Testis (tissue), 2 donors: ENCODE results near the gene TUSC7.

Source experiments
- POLR2A ChIP-seq: fragments of 450-650 bp; IDR thresholded peaks from one replicate; pipeline ENCODE4 v1.6.1; 2017; ENCODE audit warnings: antibody characterized with exemption, mild to moderate bottlenecking, moderate library complexity
- TF ChIP-seq, protein P1 (sequence below), 3 experiments: fragments of 450-650 bp in 2 of 3; fragments of 200-600 bp in 1 of 3; sonication (generic) in 1 of 3; IDR thresholded peaks; one replicate each; pipeline ENCODE4 v1.5.1; 2016 to 2019; ENCODE audit warnings: antibody characterized with exemption in 3 of 3, mild to moderate bottlenecking in 2 of 3, moderate library complexity in 1 of 3

DNA sequence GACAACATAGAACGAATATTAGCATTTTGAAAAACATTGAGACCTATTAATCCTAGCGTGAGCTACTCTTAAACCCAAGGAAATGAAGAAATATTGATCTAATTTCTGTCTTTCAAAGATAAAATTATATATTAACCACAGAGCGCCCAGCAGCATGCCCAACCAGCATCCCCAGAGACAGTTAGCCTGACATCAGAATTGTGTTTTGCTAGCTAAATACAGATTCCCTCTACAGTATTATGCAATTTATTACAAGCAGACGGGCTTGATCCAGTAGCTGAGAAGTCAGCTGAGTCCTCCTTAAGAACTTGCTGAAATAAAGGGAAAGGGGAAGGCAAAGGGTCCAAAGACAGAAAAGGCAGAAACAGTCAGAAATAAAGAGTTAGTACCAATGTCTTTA, 7.2 kb upstream of the TUSC7 start:
- TF ChIP-seq, protein P1, sequence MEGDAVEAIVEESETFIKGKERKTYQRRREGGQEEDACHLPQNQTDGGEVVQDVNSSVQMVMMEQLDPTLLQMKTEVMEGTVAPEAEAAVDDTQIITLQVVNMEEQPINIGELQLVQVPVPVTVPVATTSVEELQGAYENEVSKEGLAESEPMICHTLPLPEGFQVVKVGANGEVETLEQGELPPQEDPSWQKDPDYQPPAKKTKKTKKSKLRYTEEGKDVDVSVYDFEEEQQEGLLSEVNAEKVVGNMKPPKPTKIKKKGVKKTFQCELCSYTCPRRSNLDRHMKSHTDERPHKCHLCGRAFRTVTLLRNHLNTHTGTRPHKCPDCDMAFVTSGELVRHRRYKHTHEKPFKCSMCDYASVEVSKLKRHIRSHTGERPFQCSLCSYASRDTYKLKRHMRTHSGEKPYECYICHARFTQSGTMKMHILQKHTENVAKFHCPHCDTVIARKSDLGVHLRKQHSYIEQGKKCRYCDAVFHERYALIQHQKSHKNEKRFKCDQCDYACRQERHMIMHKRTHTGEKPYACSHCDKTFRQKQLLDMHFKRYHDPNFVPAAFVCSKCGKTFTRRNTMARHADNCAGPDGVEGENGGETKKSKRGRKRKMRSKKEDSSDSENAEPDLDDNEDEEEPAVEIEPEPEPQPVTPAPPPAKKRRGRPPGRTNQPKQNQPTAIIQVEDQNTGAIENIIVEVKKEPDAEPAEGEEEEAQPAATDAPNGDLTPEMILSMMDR (IDR thresholded peaks at IDR 0.05): no peak
- TF ChIP-seq POLR2A: no peak
